SJCRH30 (cell line): ENCODE results near the gene ALOX15. TPM values are rescaled to one million over a fixed set of nuclear protein-coding genes. Genes with fewer than 3 reads are reported as not detected.
"Not testable (repeated sequence)": the region's sequence is repeated elsewhere in the genome, so short reads cannot be mapped to it uniquely, and the experiment has no call there.

Experiments used
- DNase-seq, 2 experiments: peaks; one replicate each; pipeline ENCODE4 v3.0.0-alpha.2; 2015 to 2020
- H3K27ac ChIP-seq: fragments of 250-450 bp; sonication (Bioruptor Pico); 2 replicates; pipeline ENCODE4 v1.5.1; 2020; ENCODE audit warnings: mild to moderate bottlenecking, moderate library complexity
- H3K27me3 ChIP-seq: fragments of 250-450 bp; sonication (Bioruptor Pico); 2 replicates; pipeline ENCODE4 v1.5.1; 2020; ENCODE audit warnings: mild to moderate bottlenecking, moderate library complexity
- H3K36me3 ChIP-seq: fragments of 250-450 bp; sonication (Bioruptor Pico); 2 replicates; pipeline ENCODE4 v1.5.1; 2020; ENCODE audit warnings: mild to moderate bottlenecking, moderate library complexity
- H3K4me1 ChIP-seq: fragments of 250-450 bp; sonication (Bioruptor Pico); 2 replicates; pipeline ENCODE4 v1.5.1; 2020; ENCODE audit warnings: mild to moderate bottlenecking, moderate library complexity
- H3K4me3 ChIP-seq: fragments of 250-450 bp; sonication (Bioruptor Pico); 2 replicates; pipeline ENCODE4 v1.5.1; 2020; ENCODE audit warnings: mild to moderate bottlenecking, moderate library complexity
- H3K9me3 ChIP-seq: fragments of 250-450 bp; sonication (Bioruptor Pico); replicated peaks from 2 replicates; pipeline ENCODE4 v1.5.1; 2020; ENCODE audit warnings: mild to moderate bottlenecking, moderate library complexity
- total RNA-seq: library from RNA; depleted of rRNA; stranded (reverse); fragments of >200 nt; shearing (Covaris generic); gene quantifications from 2 replicates; pipeline ENCODE4 v1.2.3, GENCODE V29; 2014

Gene ALOX15
- total RNA-seq, 1 experiment from 2014 or later: 3.0 TPM

- Histone ChIP-seq H3K36me3 (no peaks in the 10 kb centered on the region; the same call in 1 of the 2 replicates), H3K4me1 (no peaks in the 10 kb centered on the region), H3K27me3 (no peaks in the 10 kb centered on the region), H3K4me3 (no peak overlapping the region), H3K27ac (no peak overlapping the region), H3K9me3 (no peaks in the 10 kb centered on the region)
- no peak for DNase-seq
Measured at GRCh38 chr17:4665027-4665426, 23.5 kb upstream of the ALOX15 start.

GRCh38 chr17:4664230-4664629 lies 22.8 kb upstream of the ALOX15 start:
- Histone ChIP-seq H3K36me3 (no peaks in the 10 kb centered on the region), H3K9me3 (no peaks in the 10 kb centered on the region), H3K27me3 (no peaks in the 10 kb centered on the region), H3K4me1 (no peaks in the 10 kb centered on the region), H3K27ac (no peak overlapping the region), H3K4me3 (no peak overlapping the region)
- no peak for DNase-seq

DNA sequence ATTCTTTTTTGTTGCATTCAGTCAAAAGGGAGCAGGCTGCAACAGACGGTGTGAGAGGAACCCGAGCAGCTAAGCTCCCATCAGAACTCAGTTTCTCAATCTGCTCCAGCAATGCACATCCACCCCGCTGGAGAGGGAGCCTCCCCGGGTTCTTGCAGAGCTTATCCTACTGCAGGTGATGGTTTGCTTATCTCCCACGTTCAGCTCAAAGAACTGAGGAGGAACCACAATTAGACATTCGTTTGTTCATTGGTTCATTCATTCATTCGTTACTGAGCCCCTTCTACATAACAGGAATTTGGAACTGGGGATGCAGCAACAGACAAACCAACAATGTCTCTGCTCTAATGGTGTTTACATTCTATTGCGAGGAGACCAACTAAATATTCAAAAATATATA lies 22.2 kb upstream of the ALOX15 start:
- no peak for DNase-seq
- Histone ChIP-seq H3K4me1 (no peaks in the 10 kb centered on the region), H3K27me3 (no peaks in the 10 kb centered on the region), H3K27ac (no peak overlapping the region), H3K4me3 (no peak overlapping the region), H3K36me3 (no peaks in the 10 kb centered on the region), H3K9me3 (no peaks in the 10 kb centered on the region)

DNA sequence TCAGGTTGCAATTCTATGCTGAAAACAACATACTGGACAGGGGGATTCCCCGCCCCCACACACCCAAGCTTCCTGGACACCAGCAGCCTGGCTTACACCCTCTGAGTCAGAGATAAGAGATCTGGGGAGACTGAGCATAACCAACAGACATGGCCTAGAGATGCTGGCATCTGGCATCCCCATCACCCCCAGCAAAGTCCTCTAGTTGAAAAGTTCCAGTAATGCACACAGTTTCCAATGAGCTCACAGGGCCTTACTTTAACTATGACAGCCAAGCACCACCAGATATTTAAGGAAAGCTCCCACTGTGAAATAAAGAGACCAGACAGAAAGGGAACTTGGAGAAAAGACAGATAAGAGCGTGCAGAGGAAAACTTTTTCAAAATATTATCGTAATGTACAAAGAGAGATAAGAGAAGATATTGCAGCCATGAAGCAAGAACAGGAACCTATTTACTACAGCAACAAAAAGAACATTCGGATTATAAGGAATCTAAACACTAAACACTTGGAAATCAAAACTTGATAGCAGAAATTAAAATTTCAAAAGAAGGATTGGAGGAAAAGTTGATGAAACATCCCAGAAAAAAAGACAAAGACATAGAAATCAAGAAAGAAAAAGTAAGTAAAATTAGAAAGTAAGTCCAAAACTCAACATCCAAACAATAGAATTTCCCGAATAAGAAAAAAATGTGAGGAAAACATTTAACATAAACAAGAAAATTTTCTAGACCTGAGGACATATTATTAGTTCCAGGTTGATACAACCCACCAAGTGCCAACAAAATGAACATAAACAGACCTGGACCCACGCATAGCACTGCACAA lies 17.2 kb upstream of the ALOX15 start:
- Histone ChIP-seq H3K4me1 (no peaks in the 10 kb centered on the region), H3K27me3 (no peaks in the 10 kb centered on the region), H3K9me3 (no peaks in the 10 kb centered on the region), H3K4me3 (no peak overlapping the region), H3K27ac (no peak overlapping the region), H3K36me3 (no peaks in the 10 kb centered on the region)
- peak in 1 of 2 experiments; percentile 17 for DNase-seq

DNA sequence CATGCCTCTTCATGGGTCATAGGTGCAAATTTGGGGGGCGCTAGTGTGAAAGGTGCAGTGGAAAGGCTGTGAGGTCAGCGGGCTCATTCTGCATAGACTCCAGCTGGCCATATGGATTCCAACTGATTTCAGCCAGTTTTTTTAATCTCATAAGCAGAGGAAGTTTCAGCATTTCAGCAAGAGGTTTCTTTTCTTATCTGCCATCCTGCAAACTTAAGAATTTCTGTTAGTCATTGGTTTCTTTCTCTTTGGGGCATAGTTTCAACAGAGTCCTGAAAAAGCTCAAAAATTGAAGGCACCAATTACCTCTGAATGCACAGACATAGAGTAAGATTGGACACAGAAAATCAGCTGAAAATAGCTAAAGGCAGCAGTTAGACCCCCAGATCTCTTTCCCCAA lies 16.2 kb upstream of the ALOX15 start:
- Histone ChIP-seq H3K27me3 (no peaks in the 10 kb centered on the region), H3K9me3 (no peaks in the 10 kb centered on the region), H3K4me1 (no peaks in the 10 kb centered on the region), H3K4me3 (no peak overlapping the region), H3K36me3 (no peaks in the 10 kb centered on the region), H3K27ac (no peak overlapping the region)
- no peak for DNase-seq

DNA sequence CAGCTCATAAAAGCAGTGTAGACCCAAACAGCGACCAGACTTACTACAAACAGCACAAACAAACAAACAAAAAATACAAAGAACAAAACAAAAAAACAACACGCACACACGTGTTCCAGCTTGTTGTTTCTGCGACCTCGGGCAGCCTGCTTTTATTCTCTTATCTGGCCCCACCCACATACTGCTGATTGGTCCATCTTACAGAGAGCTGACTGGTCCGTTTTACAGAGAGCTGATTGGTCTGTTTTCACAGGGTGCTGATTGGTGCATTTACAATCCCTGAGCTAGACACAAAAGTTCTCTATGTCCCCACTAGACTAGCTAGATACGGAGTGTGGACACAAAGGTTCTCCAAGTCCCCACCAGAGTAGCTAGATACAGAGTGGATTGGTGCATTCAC lies 14.5 kb upstream of the ALOX15 start:
- H3K9me3 ChIP-seq, DNase-seq: not testable (repeated sequence)

GRCh38 chr17:4652997-4653396 lies 11.5 kb upstream of the ALOX15 start:
- Histone ChIP-seq H3K4me1 (peaks cover 15% of the 10 kb centered on the region; the same call in 1 of the 2 replicates), H3K27me3 (no peaks in the 10 kb centered on the region), H3K27ac (no peak overlapping the region), H3K9me3 (no peaks in the 10 kb centered on the region), H3K36me3 (no peaks in the 10 kb centered on the region), H3K4me3 (no peak overlapping the region)
- DNase-seq: no peak

More for the DNA sequence above, 14.5 kb upstream of the ALOX15 start:
- H3K4me3 ChIP-seq, H3K4me1 ChIP-seq, H3K27ac ChIP-seq, H3K27me3 ChIP-seq, H3K36me3 ChIP-seq: not testable (repeated sequence)

DNA sequence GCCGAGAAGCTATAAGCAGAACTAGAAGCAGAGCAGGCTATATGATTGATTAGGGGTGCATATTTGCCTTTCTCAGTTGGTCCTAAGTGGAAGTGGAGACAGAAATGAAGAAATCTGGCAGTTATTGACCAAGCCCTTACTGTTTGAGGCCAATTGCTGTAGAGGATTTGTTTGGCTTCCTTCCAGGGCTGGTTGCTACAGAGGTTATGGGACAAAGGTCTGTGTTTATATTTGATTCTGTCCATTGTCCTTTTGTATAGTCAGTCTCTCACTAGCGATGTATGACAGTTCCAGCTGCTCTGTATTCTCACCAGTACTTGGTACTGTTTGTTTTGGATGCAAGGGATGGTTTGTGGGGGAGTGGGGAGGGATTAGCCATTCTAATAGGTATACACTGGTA lies 7.3 kb upstream of the ALOX15 start:
- no peaks in the 10 kb centered on the region for H3K27me3 ChIP-seq
- no peak overlapping the region for H3K4me3 ChIP-seq
- no peaks in the 10 kb centered on the region for H3K36me3 ChIP-seq
- no peak overlapping the region for H3K27ac ChIP-seq
- DNase-seq: peak; percentile 33 to 65
- H3K4me1 ChIP-seq: peaks cover 17% of the 10 kb centered on the region; the same call in 1 of the 2 replicates
- H3K9me3 ChIP-seq: no peaks in the 10 kb centered on the region

DNA sequence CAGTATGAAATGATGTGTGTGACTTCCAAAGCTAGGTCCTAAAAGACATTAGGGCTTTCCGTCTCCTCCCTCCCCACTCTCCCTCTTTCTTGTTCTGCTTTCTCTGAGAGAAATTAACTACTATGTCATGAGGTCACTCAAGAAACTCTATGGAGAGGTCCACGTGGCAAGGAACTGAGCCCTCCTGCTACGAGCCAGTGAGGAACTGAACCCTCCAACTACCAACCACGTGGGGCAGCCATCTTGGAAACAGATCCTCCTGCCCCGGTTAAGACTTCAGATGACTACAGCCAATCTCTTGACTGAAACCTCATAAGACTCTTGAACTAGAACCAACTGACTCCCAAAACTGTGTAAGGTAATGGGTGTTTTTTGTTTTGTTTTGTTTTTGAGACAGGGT lies 4.2 kb upstream of the ALOX15 start:
- no peaks in the 10 kb centered on the region for H3K9me3 ChIP-seq
- peaks cover 31% of the 10 kb centered on the region for H3K4me1 ChIP-seq
- no peaks in the 10 kb centered on the region for H3K27me3 ChIP-seq
- H3K36me3 ChIP-seq: no peaks in the 10 kb centered on the region
- H3K27ac ChIP-seq: no peak overlapping the region
- H3K4me3 ChIP-seq: no peak overlapping the region
- no peak for DNase-seq

GRCh38 chr17:4643676-4644075 lies 2.2 kb upstream of the ALOX15 start:
- H3K9me3 ChIP-seq: no peaks in the 10 kb centered on the region
- peak overlapping the region; percentile 16; the same call in 1 of the 2 replicates for H3K27ac ChIP-seq
- H3K4me1 ChIP-seq: peaks cover 21% of the 10 kb centered on the region
- no peak overlapping the region for H3K4me3 ChIP-seq
- DNase-seq: peak; percentile 24 to 69
- H3K36me3 ChIP-seq: no peaks in the 10 kb centered on the region
- no peaks in the 10 kb centered on the region for H3K27me3 ChIP-seq

- Histone ChIP-seq H3K4me1 (peaks cover 16% of the 10 kb centered on the region), H3K27ac (peak overlapping the region; percentile 61), H3K27me3 (no peaks in the 10 kb centered on the region), H3K4me3 (no peak overlapping the region), H3K36me3 (no peaks in the 10 kb centered on the region), H3K9me3 (no peaks in the 10 kb centered on the region)
- peak; percentile 61 to 90 for DNase-seq
Measured at GRCh38 chr17:4642286-4642685, 808 bp upstream of the ALOX15 start.

DNA sequence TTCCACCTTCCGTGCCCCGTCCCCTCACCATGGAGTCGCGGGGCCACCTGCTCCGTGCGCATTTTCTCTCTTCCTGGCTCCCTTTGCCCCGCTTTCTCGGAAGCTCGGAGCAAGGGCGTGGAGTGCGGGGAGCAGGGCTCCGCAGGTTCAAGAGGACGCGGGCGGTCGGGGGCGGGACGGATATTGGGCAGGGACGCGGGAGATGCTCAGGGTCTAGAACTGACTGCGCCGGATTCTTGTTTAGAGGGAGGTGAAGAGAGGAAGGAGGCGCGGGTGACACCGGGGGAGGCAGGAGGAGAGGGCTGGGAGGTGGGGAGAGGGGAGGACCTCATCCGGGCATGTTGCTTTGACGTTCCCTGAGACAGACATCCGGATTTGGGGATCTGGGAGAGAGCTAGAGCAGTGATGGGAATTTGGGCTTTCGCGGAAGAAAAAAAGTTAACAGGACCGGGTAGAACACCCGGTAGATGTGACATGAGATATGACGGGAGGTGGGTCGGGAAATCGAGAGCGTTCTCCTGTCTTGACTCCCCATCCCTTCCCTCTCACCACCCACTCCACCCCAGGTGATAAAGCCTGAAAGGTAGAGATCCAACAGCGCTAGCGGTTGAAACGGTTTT lies 799 bp downstream of the ALOX15 start:
- not testable (repeated sequence) for H3K9me3 ChIP-seq, H3K27ac ChIP-seq, H3K27me3 ChIP-seq, H3K36me3 ChIP-seq, H3K4me3 ChIP-seq, DNase-seq
- peaks cover 16% of the 10 kb centered on the region for H3K4me1 ChIP-seq

DNA sequence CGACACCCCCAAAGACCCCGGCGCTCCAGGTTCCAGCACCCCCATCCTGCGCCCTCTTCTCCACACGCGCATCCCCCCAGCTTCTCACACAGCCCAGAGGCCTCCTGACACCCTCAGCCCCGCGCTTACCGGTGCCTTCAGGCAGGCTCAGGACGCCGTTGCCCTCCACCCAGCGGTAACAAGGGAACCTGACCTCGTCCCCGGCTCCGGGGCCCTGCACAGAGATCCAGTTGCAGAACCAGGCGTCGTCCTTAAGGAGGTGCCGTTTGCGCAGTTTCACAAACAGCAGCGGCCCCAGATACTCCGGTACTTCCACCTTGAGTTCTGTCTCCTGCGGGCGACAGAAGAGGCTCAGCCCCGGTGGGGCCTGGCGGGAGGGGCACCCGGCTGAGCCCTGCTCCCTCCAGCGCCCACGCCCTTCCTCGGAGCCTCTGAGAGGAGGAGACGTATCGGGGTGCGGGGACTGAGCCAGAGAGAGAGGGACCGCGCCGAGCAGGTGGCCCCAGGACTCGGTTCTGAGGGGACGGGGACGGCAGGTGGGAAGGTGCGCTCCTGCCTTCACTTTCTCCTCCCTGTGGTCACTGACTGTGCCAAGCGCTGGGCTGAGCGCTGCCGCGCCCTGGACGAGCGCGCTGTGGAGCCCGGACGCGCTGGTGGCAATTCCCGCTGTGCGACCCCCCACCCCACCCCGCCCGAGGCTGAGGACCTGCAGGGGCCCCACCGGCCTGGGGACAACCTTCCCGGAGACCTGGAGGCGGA lies 2.0 kb downstream of the ALOX15 start:
- H3K9me3 ChIP-seq, H3K36me3 ChIP-seq, DNase-seq, H3K27ac ChIP-seq, H3K4me3 ChIP-seq, H3K27me3 ChIP-seq: not testable (repeated sequence)
- H3K4me1 ChIP-seq: peaks cover 16% of the 10 kb centered on the region

GRCh38 chr17:4638766-4639165 lies 2.7 kb downstream of the ALOX15 start:
- H3K9me3 ChIP-seq, H3K27ac ChIP-seq, H3K4me3 ChIP-seq, H3K36me3 ChIP-seq, H3K27me3 ChIP-seq, DNase-seq: not testable (repeated sequence)
- H3K4me1 ChIP-seq: peaks cover 14% of the 10 kb centered on the region

DNA sequence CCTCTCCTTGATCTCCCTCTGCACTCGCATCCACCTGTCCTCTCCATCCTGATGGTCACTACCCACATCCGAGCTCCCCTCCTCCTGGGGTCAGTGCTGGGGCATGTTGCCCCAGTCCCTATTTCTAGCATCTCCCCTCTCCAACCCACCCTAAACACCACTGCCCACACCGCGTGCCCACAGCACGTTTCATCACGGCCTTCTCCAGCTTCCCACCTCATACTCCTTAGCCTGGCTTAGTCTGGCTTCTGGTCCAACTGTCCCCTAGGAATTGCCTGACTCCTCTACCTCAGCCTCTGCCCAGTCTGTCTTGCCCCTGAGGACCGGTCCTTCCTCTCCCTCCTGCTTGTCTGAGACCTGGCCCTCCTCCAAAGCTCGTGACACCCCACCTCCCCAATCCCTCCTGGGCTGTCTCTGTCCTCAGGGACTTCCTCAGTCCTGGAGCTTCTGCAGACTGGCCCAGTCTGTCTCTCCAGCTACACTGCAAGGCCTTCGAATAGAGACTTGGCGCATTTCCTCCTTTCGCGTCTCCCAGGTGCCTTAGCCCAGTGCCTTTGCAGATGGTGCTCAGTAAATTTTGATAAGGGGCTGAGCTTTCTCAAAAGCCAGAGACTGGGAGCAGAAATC lies 4.9 kb downstream of the ALOX15 start:
- Histone ChIP-seq H3K36me3 (no peaks in the 10 kb centered on the region), H3K27me3 (no peaks in the 10 kb centered on the region), H3K4me3 (no peak overlapping the region), H3K27ac (no peak overlapping the region), H3K4me1 (peaks cover under 1% of the 10 kb centered on the region; the same call in 1 of the 2 replicates), H3K9me3 (no peaks in the 10 kb centered on the region)
- DNase-seq: no peak
